Measurements from ENCODE around the gene ATP9A. TPM values are rescaled to one million over a fixed set of nuclear protein-coding genes. Genes with fewer than 3 reads are reported as not detected.

ATP9A gene
- total RNA-seq, 1 experiment from 2014 or later, result 16.8 TPM

GRCh38 chr20:51565298-51566144, 202.7 kb downstream of the ATP9A start:
- no peak overlapping the region for H3K4me3 ChIP-seq (replicated peaks in 1 of 2; ENCODE audit: low read depth in 1 of 2, low read length in 2 of 2)
- no peaks in the 10 kb centered on the region for H3K79me2 ChIP-seq (ENCODE audit: insufficient read depth, low read length)
- no peaks in the 10 kb centered on the region for H3K9me2 ChIP-seq (ENCODE audit: insufficient read depth)
- intact Hi-C loops (cut with micrococcal nuclease), result no loop called here
- peaks cover 19% of the 10 kb centered on the region; the same call in 1 of the 2 replicates for H3K27me3 ChIP-seq (ENCODE audit: insufficient read depth, low read length)
- no peaks in the 10 kb centered on the region for H3K9me3 ChIP-seq (ENCODE audit: control insufficient read depth in 1 of 2, insufficient read depth in 1 of 2, low read depth in 1 of 2, low read length in 2 of 2)
- POLR2A ChIA-PET, result no interaction called here
- BruUV-seq (replicated peaks), result no TSS peak
- RAD21 ChIA-PET (ENCODE audit: low non-redundant PET in 1 of 2, low total read pairs in 2 of 2, uncharacterized antibody in 2 of 2, unreplicated experiment in 2 of 2), result no interaction called here
- CTCF ChIA-PET, result no interaction called here
- no peak for ATAC-seq
- no peak for TF ChIP-seq CEBPB (IDR thresholded peaks at IDR 0.05; ENCODE audit: low read depth)
- no peak for TF ChIP-seq RAD21 (IDR thresholded peaks at IDR 0.05; ENCODE audit: low read depth)
- no peak for TF ChIP-seq SRF (IDR thresholded peaks at IDR 0.05; ENCODE audit: low read depth)
- TF ChIP-seq ZFX (IDR thresholded peaks at IDR 0.05), result no peak
- no peak for TF ChIP-seq SP1 (IDR thresholded peaks at IDR 0.05; ENCODE audit: low read depth)
- no peak for TF ChIP-seq ZBTB33 (IDR thresholded peaks at IDR 0.05; ENCODE audit: extremely low read depth, insufficient replicate concordance, low read length)
- no peak for TF ChIP-seq JUND (IDR thresholded peaks at IDR 0.05)
- no peak for TF ChIP-seq REST (IDR thresholded peaks at IDR 0.05; ENCODE audit: low read depth)
- no peak for TF ChIP-seq SIN3A (IDR thresholded peaks at IDR 0.05; ENCODE audit: low read depth)
- no peak for TF ChIP-seq EGR1 (IDR thresholded peaks at IDR 0.05; ENCODE audit: low read depth)
- no peaks in the 10 kb centered on the region for H3K36me3 ChIP-seq (ENCODE audit: control insufficient read depth in 1 of 2, insufficient read depth in 2 of 2, low read length in 2 of 2)
- H4K20me1 ChIP-seq (ENCODE audit: insufficient read depth), result no peaks in the 10 kb centered on the region
- no peak for DNase-seq (ENCODE audit: low read depth, low spot score)
- H2AFZ ChIP-seq (ENCODE audit: low read depth, low read length, poor library complexity, severe bottlenecking), result no peak overlapping the region
- H3K4me1 ChIP-seq (ENCODE audit: control insufficient read depth in 1 of 2, insufficient read depth in 2 of 2, low read length in 2 of 2), result peaks cover 17 to 43% of the 10 kb centered on the region in 2 experiments
- H3K27ac ChIP-seq (ENCODE audit: low read depth, low read length), result no peak overlapping the region
- H3K9ac ChIP-seq (ENCODE audit: low read length), result no peak overlapping the region
- no peak overlapping the region for H3K4me2 ChIP-seq (ENCODE audit: low read length)

All from HCT116 (cell line).